GM12864 (cell line): ENCODE results near the gene AFF3.

Source experiments
- DNase-seq: peaks from one replicate; pipeline ENCODE4 v3.0.0-alpha.2; 2011; ENCODE audit warnings: low read depth
- H3K4me3 ChIP-seq: 2 replicates; pipeline ENCODE4 v1.5.1; 2011; ENCODE audit warnings: mild to moderate bottlenecking, low read depth, low read length, control low read depth
- CTCF ChIP-seq: IDR thresholded peaks from 2 replicates; pipeline ENCODE4 v1.5.1; 2011; ENCODE audit warnings: low read depth, mild to moderate bottlenecking, moderate library complexity, low read length, control low read depth, inconsistent platforms; ENCODE audit errors: missing control alignments

The AFF3 gene

GRCh38 chr2:99832926-99833325 lies 309.5 kb downstream of the AFF3 start:
- DNase-seq, result no peak
- H3K4me3 ChIP-seq, result no peak overlapping the region
- TF ChIP-seq CTCF, result no peak

GRCh38 chr2:99831772-99832171 lies 310.6 kb downstream of the AFF3 start:
- TF ChIP-seq CTCF, result no peak
- no peak for DNase-seq
- H3K4me3 ChIP-seq, result no peak overlapping the region

GRCh38 chr2:99827296-99827999 lies 314.9 kb downstream of the AFF3 start:
- no peak for TF ChIP-seq CTCF
- no peak for DNase-seq
- H3K4me3 ChIP-seq, result no peak overlapping the region

- no peak for DNase-seq
- no peak overlapping the region for H3K4me3 ChIP-seq
- TF ChIP-seq CTCF, result no peak
These were observed 316.8 kb downstream of the AFF3 start for GRCh38 chr2:99825630-99826029.

DNA sequence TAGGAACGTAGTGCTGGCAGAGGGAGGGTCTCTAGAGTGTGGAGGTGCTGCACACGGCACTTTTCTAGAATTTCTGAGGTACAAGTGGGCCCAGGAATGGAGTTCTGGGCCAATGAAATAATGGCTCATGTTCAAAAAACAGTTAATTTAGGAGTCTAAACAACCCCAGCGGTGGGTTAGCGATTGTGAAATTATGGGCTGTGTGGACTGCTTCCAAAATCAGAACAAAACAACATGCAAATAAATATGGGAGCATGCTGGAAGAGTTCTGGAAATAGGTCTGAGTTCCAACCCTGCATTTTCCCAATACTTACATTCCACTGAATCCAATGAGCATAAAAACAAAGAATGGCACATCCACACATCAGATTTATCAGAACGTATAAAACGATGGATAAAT lies 317.6 kb downstream of the AFF3 start:
- TF ChIP-seq CTCF, result no peak
- no peak overlapping the region for H3K4me3 ChIP-seq
- no peak for DNase-seq

DNA sequence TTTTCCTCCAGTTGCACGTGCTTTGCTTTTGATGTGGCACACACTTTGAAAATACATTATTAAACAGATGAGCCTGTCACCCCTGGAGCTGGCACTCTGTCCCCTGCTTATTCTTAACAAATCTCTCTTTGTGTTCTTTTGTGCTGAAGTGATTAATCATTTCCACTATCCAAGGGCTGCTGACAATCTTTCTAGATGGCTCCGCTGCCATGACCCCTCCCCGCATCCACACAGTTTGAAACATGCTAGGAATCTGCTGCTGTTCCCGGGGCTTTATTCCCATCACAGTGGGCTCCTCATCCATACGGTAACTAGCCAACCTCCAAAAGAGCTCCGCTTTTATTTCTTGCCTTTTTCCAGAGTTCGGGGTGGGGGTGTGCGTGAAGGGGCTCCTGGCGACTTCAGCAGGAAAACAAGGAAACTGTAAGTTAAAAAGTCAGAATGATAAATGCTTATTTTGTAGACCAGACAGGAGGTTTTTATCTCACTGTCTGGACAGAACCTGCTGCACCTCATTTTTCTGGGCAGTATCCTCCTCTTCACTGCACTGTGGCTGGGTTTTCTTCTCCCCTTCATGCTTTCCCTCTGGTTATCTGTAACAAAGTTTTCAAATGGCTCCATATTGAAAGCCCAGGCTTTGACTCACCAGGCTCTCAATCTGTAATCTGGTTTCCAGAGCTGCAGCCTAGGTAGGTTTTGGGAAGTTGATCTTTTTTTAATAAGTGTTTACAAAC lies 319.7 kb downstream of the AFF3 start:
- no peak for DNase-seq
- no peak for TF ChIP-seq CTCF

More for the DNA sequence above, 319.7 kb downstream of the AFF3 start:
- no peak overlapping the region for H3K4me3 ChIP-seq
